Tibial nerve (tissue), 3 donors: Measurements from ENCODE around the gene PHLPP1.

ENCODE experiments used
- POLR2A ChIP-seq, 2 donors: fragments of 450-650 bp; IDR thresholded peaks; one replicate each; pipeline ENCODE4 v1.6.1; 2017; ENCODE audit warnings: antibody characterized with exemption in 2 of 2, mild to moderate bottlenecking in 2 of 2, moderate library complexity in 2 of 2
- TF ChIP-seq, protein P1 (sequence below), 5 experiments: fragments of 200-600 bp in 3 of 5; fragments of 450-650 bp in 2 of 5; sonication (generic) in 3 of 5; IDR thresholded peaks; one replicate each; pipeline ENCODE4 v1.5.1; 2016 to 2019; ENCODE audit warnings: antibody characterized with exemption in 5 of 5, mild to moderate bottlenecking in 3 of 5, moderate library complexity in 2 of 5

DNA sequence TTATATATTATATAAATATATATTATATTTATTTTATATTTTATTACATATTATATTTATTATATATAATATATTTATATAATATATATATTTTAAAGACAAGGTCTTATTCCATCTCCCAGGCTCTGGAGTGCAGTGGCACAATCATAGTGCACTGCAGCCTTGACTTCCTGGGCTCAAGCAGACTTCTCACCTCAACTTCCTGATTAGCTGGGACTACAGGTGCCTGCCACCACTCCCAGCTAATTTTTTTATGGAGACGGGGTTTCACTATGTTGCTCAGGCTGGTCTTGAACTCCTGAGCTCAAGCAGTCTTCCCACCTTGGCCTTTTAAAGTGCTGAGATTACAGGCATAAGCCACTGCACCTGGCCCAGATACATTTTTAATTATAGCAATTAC is 110.0 kb downstream of the PHLPP1 start:
- TF ChIP-seq, protein P1, sequence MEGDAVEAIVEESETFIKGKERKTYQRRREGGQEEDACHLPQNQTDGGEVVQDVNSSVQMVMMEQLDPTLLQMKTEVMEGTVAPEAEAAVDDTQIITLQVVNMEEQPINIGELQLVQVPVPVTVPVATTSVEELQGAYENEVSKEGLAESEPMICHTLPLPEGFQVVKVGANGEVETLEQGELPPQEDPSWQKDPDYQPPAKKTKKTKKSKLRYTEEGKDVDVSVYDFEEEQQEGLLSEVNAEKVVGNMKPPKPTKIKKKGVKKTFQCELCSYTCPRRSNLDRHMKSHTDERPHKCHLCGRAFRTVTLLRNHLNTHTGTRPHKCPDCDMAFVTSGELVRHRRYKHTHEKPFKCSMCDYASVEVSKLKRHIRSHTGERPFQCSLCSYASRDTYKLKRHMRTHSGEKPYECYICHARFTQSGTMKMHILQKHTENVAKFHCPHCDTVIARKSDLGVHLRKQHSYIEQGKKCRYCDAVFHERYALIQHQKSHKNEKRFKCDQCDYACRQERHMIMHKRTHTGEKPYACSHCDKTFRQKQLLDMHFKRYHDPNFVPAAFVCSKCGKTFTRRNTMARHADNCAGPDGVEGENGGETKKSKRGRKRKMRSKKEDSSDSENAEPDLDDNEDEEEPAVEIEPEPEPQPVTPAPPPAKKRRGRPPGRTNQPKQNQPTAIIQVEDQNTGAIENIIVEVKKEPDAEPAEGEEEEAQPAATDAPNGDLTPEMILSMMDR (IDR thresholded peaks at IDR 0.05) = no peak
- no peak for TF ChIP-seq POLR2A (IDR thresholded peaks at IDR 0.05)
